Stimulated activated CD8-positive, alpha-beta memory T cell treated with anti-CD3 and anti-CD28 coated beads, Interleukin-12 subunit alpha, Interleukin-12 subunit beta, amount 100 ng/mL, for 4 hours (primary cell): ENCODE measurements around the gene PRR13.

Experiments used
- DNase-seq: peaks from one replicate; pipeline ENCODE4 v3.0.0-alpha.2; 2020; ENCODE audit warnings: low read depth

PRR13 gene

GRCh38 chr12:53493610-53494391, 52.3 kb downstream of the PRR13 start:
- DNase-seq, result no peak
